ENCODE measurements around the gene GLIPR1L1. TPM values are rescaled to one million over a fixed set of nuclear protein-coding genes. Genes with fewer than 3 reads are reported as not detected.

Gene GLIPR1L1
- total RNA-seq (2012; rRNA removed), result not detected in 2 replicates
- polyA plus RNA-seq (2012; rRNA removed), result not detected in 2 replicates
- polyA plus RNA-seq (2012; cell fraction: cytosol; rRNA removed), result not detected in 2 replicates
- polyA plus RNA-seq (2012; cell fraction: nucleus; rRNA removed; ENCODE audit: low replicate concordance), result not detected in 2 replicates
- percentile 3 among the genes with signal in this experiment for Bru-seq, nascent RNA
- BruChase-seq, experiment 1, labeled RNA remaining after a 6-hour chase, result percentile 3 among the genes with signal in this experiment
- percentile 3 among the genes with signal in this experiment for BruChase-seq, experiment 2, labeled RNA remaining after a 2-hour chase
- long read RNA-seq, result 0 reads

GRCh38 chr12:75334384-75335030 is at the start of gene GLIPR1L1:
TSS of gene GLIPR1L1 (plus strand) at chr12:75334670. CDS start at chr12:75334729, 59 bp downstream.
- CTCF ChIA-PET, result interaction anchor here (0.6 to 1.8 kb wide), 9 partner anchors 10 to 430 kb away, joined by 3 to 12 read pairs (median 4); no protein-coding TSS in a partner anchor
- Histone ChIP-seq H2AFZ (replicated peaks; ENCODE audit: low read length, poor library complexity) (peak within 1 kb of the TSS; percentile 92), H4K8ac (ENCODE audit: low read depth in 2 of 2, low read length in 2 of 2) (peak within 1 kb of the TSS in 1 of 2 experiments; percentile 65; a peak in 2 of 4 replicates), H3K4ac (ENCODE audit: low read depth, low read length) (peak within 1 kb of the TSS; percentile 40; the same call in 1 of the 2 replicates), H3K79me1 (ENCODE audit: low read depth in 1 of 2, low read length in 2 of 2) (no peaks in the 10 kb centered on the region), H2BK15ac (ENCODE audit: low read depth, low read length) (peak within 1 kb of the TSS; percentile 16; the same call in 1 of the 3 replicates), H3K56ac (ENCODE audit: extremely low read depth, insufficient read depth, low read length) (0 out of 2 replicates have a peak within 1 kb of the TSS, but pooled peaks have one; percentile 7), H2BK20ac (ENCODE audit: low read depth, low read length) (peak within 1 kb of the TSS; percentile 19; the same call in 1 of the 2 replicates), H3K4me3 (ENCODE audit: insufficient read depth, low read depth, low read length) (peak within 1 kb of the TSS; percentile 68), H3K14ac (replicated peaks; ENCODE audit: low read depth, low read length) (peak within 1 kb of the TSS; percentile 51), H2AK5ac (ENCODE audit: low read depth, low read length) (no peak within 1 kb of the TSS), H3K23ac (ENCODE audit: low read depth, low read length) (0 out of 2 replicates have a peak within 1 kb of the TSS, but pooled peaks have one; percentile 10), H3K27ac (ENCODE audit: insufficient read depth, low read length) (peak within 1 kb of the TSS; percentile 53), H3K4me1 (ENCODE audit: control insufficient read depth, insufficient read depth, low read length) (no peaks in the 10 kb centered on the region), H3K9me1 (ENCODE audit: insufficient read depth, low read length) (no peaks in the 10 kb centered on the region), H4K91ac (ENCODE audit: insufficient read depth, low read depth, low read length) (peak within 1 kb of the TSS; percentile 19; the same call in 1 of the 2 replicates), H3K27me3 (ENCODE audit: control insufficient read depth, insufficient read depth, low read length) (no peaks in the 10 kb centered on the region), H3K4me2 (ENCODE audit: low read depth, low read length) (peak within 1 kb of the TSS; percentile 85), H2AK9ac (replicated peaks; ENCODE audit: low read depth, low read length, poor library complexity) (peak within 1 kb of the TSS; percentile 57), H4K20me1 (ENCODE audit: insufficient read depth, low read length) (no peaks in the 10 kb centered on the region), H3K9ac (ENCODE audit: low read depth, low read length) (peak within 1 kb of the TSS; percentile 43), H4K5ac (ENCODE audit: low read depth, low read length) (peak within 1 kb of the TSS; percentile 37; the same call in 1 of the 2 replicates), H3K9me3 (ENCODE audit: control insufficient read depth, insufficient read depth, low read length) (no peaks in the 10 kb centered on the region), H2BK120ac (ENCODE audit: low read depth, low read length) (peak within 1 kb of the TSS; percentile 45; the same call in 1 of the 2 replicates), H3K18ac (ENCODE audit: low read depth, low read length) (peak within 1 kb of the TSS; percentile 42), H3K36me3 (ENCODE audit: control insufficient read depth, insufficient read depth, low read length) (no peaks in the 10 kb centered on the region), H2BK5ac (ENCODE audit: low read depth, low read length, poor library complexity, severe bottlenecking) (peak within 1 kb of the TSS; percentile 52)
- in situ Hi-C loops (cut with MboI; ENCODE audit: low sequenced_read_pairs), result loop anchor here (5.0 to 25.0 kb wide), 2 partner anchors 153 to 703 kb away; partner anchors contain the start of gene PHLDA1
- POLR2A ChIA-PET (ENCODE audit: unreplicated experiment), result no interaction called here
- ATAC-seq (ENCODE audit: low read depth) (peak; percentile 85), DNase-seq (peak; percentile 89)
- WGBS, 2 experiments (ENCODE audit: extremely low coverage in 2 of 2, insufficient read length in 1 of 2), result no CpG with 5 or more reads among the region's 23 CpGs
- dilution Hi-C loops (cut with HindIII; ENCODE audit: low sequenced_read_pairs, unreplicated experiment), result no loop called here
- no TSS peak for BruUV-seq (replicated peaks)
- intact Hi-C loops (cut with micrococcal nuclease), result loop anchor here (1.0 to 5.0 kb wide), 6 partner anchors 44 to 698 kb away; partner anchors contain the start of genes GLIPR1, GLIPR1L2 and PHLDA1
- TF ChIP-seq CHD1 (IDR thresholded peaks at IDR 0.05; ENCODE audit: low read depth, low read length), result no peak
- TF ChIP-seq BHLHE40 (IDR thresholded peaks at IDR 0.05; ENCODE audit: low read depth, low read length), result no peak
- no peak for TF ChIP-seq ELK1 (IDR thresholded peaks at IDR 0.05; ENCODE audit: borderline replicate concordance, low read depth, low read length)
- TF ChIP-seq RCOR1 (IDR thresholded peaks at IDR 0.05; ENCODE audit: insufficient replicate concordance, low read length), result peak; percentile 71
- peak; percentile 75 for TF ChIP-seq RAD21 (IDR thresholded peaks at IDR 0.05; ENCODE audit: low read length)
- TF ChIP-seq MXI1 (IDR thresholded peaks at IDR 0.05; ENCODE audit: borderline replicate concordance, low read depth, low read length), result 0 out of 2 replicates have a peak, but pooled peaks have one; percentile 39
- TF ChIP-seq, protein P1, sequence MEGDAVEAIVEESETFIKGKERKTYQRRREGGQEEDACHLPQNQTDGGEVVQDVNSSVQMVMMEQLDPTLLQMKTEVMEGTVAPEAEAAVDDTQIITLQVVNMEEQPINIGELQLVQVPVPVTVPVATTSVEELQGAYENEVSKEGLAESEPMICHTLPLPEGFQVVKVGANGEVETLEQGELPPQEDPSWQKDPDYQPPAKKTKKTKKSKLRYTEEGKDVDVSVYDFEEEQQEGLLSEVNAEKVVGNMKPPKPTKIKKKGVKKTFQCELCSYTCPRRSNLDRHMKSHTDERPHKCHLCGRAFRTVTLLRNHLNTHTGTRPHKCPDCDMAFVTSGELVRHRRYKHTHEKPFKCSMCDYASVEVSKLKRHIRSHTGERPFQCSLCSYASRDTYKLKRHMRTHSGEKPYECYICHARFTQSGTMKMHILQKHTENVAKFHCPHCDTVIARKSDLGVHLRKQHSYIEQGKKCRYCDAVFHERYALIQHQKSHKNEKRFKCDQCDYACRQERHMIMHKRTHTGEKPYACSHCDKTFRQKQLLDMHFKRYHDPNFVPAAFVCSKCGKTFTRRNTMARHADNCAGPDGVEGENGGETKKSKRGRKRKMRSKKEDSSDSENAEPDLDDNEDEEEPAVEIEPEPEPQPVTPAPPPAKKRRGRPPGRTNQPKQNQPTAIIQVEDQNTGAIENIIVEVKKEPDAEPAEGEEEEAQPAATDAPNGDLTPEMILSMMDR (conservative IDR thresholded peaks at IDR 0.05; ENCODE audit: low read depth, low read length), result peak; percentile 85
- peak; percentile 28; the same call in 1 of the 2 replicates for TF ChIP-seq NFE2L2 (IDR thresholded peaks at IDR 0.05; ENCODE audit: low read depth, low read length)
- 0 out of 2 replicates have a peak, but pooled peaks have one; percentile 1 for TF ChIP-seq CEBPB (IDR thresholded peaks at IDR 0.05; ENCODE audit: low read depth, low read length)
- TF ChIP-seq MAFK (IDR thresholded peaks at IDR 0.05; ENCODE audit: low read depth, low read length), result no peak
- no peak for TF ChIP-seq USF2 (IDR thresholded peaks at IDR 0.05; ENCODE audit: low read depth, low read length)
